HEK293T (cell line): ENCODE results near the gene SLAMF8.

Experiments used
- CTCF ChIA-PET: fragments of 350-600 bp; formaldehyde crosslinking; extraction: SDS; loops from one replicate; lab custom pipeline; 2021; ENCODE audit warnings: antibody characterized with exemption, inconsistent platforms; lab: Yijun Ruan, JAX
- POLR2A ChIA-PET: fragments of 350-600 bp; formaldehyde crosslinking; extraction: SDS; loops from one replicate; lab custom pipeline; 2020; ENCODE audit warnings: antibody characterized with exemption, inconsistent platforms; lab: Yijun Ruan, JAX
- DNase-seq: peaks from one replicate; pipeline ENCODE4 v3.0.0; 2012; ENCODE audit warnings: mixed read lengths; ENCODE audit errors: extremely low spot score
- ARNT ChIP-seq: fragments of 450-650 bp; IDR thresholded peaks from 2 replicates; pipeline ENCODE4 v1.6.1; 2017; ENCODE audit warnings: mild to moderate bottlenecking
- BHLHE40 ChIP-seq: fragments of 450-650 bp; IDR thresholded peaks from 2 replicates; pipeline ENCODE4 v1.6.1; 2016; ENCODE audit warnings: mild to moderate bottlenecking, moderate library complexity, borderline replicate concordance
- CTBP1 ChIP-seq: fragments of 450-650 bp; IDR thresholded peaks from 2 replicates; pipeline ENCODE4 v1.6.1; 2016; ENCODE audit warnings: borderline replicate concordance
- ELF4 ChIP-seq: fragments of 450-650 bp; IDR thresholded peaks from 2 replicates; pipeline ENCODE4 v1.6.1; 2017; ENCODE audit warnings: antibody characterized with exemption
- FOXA1 ChIP-seq: fragments of 450-650 bp; IDR thresholded peaks from 2 replicates; pipeline ENCODE4 v1.6.1; 2016; ENCODE audit warnings: mild to moderate bottlenecking
- FOXK2 ChIP-seq: fragments of 450-650 bp; IDR thresholded peaks from 2 replicates; pipeline ENCODE4 v1.6.1; 2016; ENCODE audit warnings: mild to moderate bottlenecking
- FOXM1 ChIP-seq: fragments of 450-650 bp; IDR thresholded peaks from 2 replicates; pipeline ENCODE4 v1.6.1; 2017; ENCODE audit warnings: mild to moderate bottlenecking, borderline replicate concordance
- HDGF ChIP-seq: fragments of 450-650 bp; IDR thresholded peaks from 2 replicates; pipeline ENCODE4 v1.6.1; 2017; ENCODE audit warnings: antibody characterized with exemption, borderline replicate concordance
- L3MBTL2 ChIP-seq: fragments of 450-650 bp; conservative IDR thresholded peaks from 2 replicates; pipeline ENCODE4 v1.6.1; 2016; ENCODE audit warnings: mild to moderate bottlenecking
- LEF1 ChIP-seq: fragments of 450-650 bp; IDR thresholded peaks from 2 replicates; pipeline ENCODE4 v1.6.1; 2017; ENCODE audit warnings: mild to moderate bottlenecking, borderline replicate concordance
- NFRKB ChIP-seq: fragments of 450-650 bp; IDR thresholded peaks from 2 replicates; pipeline ENCODE4 v1.6.1; 2016; ENCODE audit warnings: mild to moderate bottlenecking, moderate library complexity
- PKNOX1 ChIP-seq: fragments of 450-650 bp; IDR thresholded peaks from 2 replicates; pipeline ENCODE4 v1.6.1; 2016
- SP1 ChIP-seq: fragments of 450-650 bp; IDR thresholded peaks from 2 replicates; pipeline ENCODE4 v1.6.1; 2017
- SUZ12 ChIP-seq: fragments of 450-650 bp; IDR thresholded peaks from 2 replicates; pipeline ENCODE4 v1.6.1; 2016; ENCODE audit warnings: mild to moderate bottlenecking
- TARDBP ChIP-seq: fragments of 450-650 bp; IDR thresholded peaks from 2 replicates; pipeline ENCODE4 v1.6.1; 2016
- ZNF384 ChIP-seq: fragments of 450-650 bp; IDR thresholded peaks from 2 replicates; pipeline ENCODE4 v1.6.1; 2016

The SLAMF8 gene

GRCh38 chr1:159826441-159827101 lies at the start of gene SLAMF8:
SLAMF8 (plus strand) TSS chr1:159826873; CDS start chr1:159826899, 26 bp downstream.
- no peak for DNase-seq
- TF ChIP-seq ZNF384 (no peak), SUZ12 (no peak), HDGF (no peak), ELF4 (no peak), PKNOX1 (no peak), FOXA1 (no peak), FOXK2 (no peak), LEF1 (no peak)
- ChIA-PET CTCF (interaction anchor here (0.6 kb wide), 1 partner anchor 119 kb away, joined by 3 read pairs; the partner anchor contains the start of gene IGSF9), POLR2A (no interaction called here)

GRCh38 chr1:159778266-159778665 lies 48.4 kb upstream of the SLAMF8 start:
- ChIA-PET POLR2A (no interaction called here), CTCF (no interaction called here)
- no peak for TF ChIP-seq TARDBP
- TF ChIP-seq SP1, result no peak
- no peak for TF ChIP-seq HDGF
- no peak for TF ChIP-seq FOXA1
- no peak for TF ChIP-seq LEF1
- no peak for TF ChIP-seq FOXK2
- no peak for TF ChIP-seq SUZ12
- no peak for TF ChIP-seq NFRKB
- no peak for TF ChIP-seq CTBP1
- no peak for TF ChIP-seq ELF4
- no peak for TF ChIP-seq ZNF384
- TF ChIP-seq L3MBTL2, result no peak
- no peak for TF ChIP-seq PKNOX1
- TF ChIP-seq ARNT, result no peak
- TF ChIP-seq BHLHE40, result no peak
- TF ChIP-seq FOXM1, result no peak
- no peak for DNase-seq

GRCh38 chr1:159779403-159779851 lies 47.2 kb upstream of the SLAMF8 start:
- TF ChIP-seq NFRKB, result no peak
- ChIA-PET CTCF (no interaction called here), POLR2A (no interaction called here)
- no peak for DNase-seq

GRCh38 chr1:159780583-159781582 lies 45.8 kb upstream of the SLAMF8 start, which contains the start of gene DUSP23:
DUSP23 (plus strand) TSS chr1:159780962; CDS start chr1:159781101, 139 bp downstream.
- ChIA-PET CTCF (interaction anchor here (1.0 to 1.2 kb wide), 3 partner anchors 9 to 112 kb away, joined by 3 read pairs; no protein-coding TSS in a partner anchor), POLR2A (no interaction called here)
- peak; percentile 83 for DNase-seq
- TF ChIP-seq HDGF (no peak), L3MBTL2 (peak; percentile 47; the same call in 1 of the 2 replicates)

GRCh38 chr1:159781992-159782391 lies 44.7 kb upstream of the SLAMF8 start:
- DNase-seq, result no peak
- TF ChIP-seq L3MBTL2 (no peak), ELF4 (no peak), NFRKB (no peak), ARNT (no peak), ZNF384 (no peak), TARDBP (no peak), LEF1 (no peak), BHLHE40 (no peak), FOXM1 (no peak), CTBP1 (no peak), HDGF (no peak), FOXA1 (no peak), SUZ12 (no peak), FOXK2 (no peak), SP1 (no peak), PKNOX1 (no peak)
- ChIA-PET CTCF (interaction anchor here (0.9 kb wide), 1 partner anchor 27 kb away, joined by 3 read pairs; no protein-coding TSS in a partner anchor), POLR2A (no interaction called here)

- CTCF ChIA-PET, result no interaction called here
- TF ChIP-seq CTBP1, result no peak
- no peak for TF ChIP-seq TARDBP
- POLR2A ChIA-PET, result no interaction called here
- DNase-seq, result no peak
Observed at GRCh38 chr1:159783724-159784123, 42.9 kb upstream of the SLAMF8 start.
